Stimulated activated CD8-positive, alpha-beta memory T cell treated with anti-CD3 and anti-CD28 coated beads, Interleukin-4, amount 100 ng/mL, for 48 hours (primary cell): ENCODE results near the gene SIPA1L3.
"Not testable (repeated sequence)": the region's sequence is repeated elsewhere in the genome, so short reads cannot be mapped to it uniquely, and the experiment has no call there.

Experiments used
- DNase-seq: peaks from one replicate; pipeline ENCODE4 v3.0.0-alpha.2; 2020

SIPA1L3 gene

DNA sequence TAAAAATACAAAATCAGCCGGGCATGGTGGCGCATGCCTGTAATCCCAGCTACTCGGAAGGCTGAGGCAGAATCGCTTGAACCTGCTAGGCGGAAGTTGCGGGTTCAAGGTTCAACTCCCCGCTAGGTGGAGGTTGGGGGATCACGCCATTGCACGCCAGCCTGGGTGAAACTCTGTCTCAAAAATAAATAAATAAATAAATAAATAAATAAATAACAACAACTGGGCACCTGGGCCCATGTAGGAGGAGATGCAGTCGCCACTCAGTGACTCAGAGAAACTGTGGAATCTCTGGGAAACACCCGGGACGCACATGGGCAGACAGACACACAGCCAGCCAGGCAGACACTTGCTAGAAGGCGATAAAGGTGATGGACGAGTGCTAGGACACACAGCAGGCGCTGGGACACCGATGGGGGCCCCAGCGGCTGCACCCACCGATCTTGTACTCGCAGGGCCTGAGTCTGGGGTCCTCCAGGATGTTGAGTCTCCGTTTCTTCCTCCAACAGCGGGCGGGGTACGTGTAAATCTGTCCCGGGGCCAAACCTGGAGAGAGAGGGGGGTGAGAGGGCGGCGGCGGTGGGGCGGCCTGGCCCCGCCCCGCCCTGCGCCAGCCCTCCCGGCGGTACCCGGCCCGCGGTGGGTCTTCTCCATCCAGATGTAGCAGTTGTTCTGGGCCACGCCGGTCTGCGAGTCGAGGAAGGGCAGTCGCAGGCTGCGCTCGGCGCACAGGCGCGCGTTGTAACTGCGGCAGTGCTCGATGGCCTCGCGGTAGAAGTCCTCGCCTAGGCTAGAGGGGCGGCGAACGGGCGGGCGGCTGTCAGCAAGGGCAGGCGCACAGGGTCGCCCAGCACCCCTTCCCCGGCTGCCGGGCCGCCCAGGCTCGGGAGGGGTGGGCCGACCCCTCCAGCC, 315.2 kb downstream of the SIPA1L3 start:
- no peak for DNase-seq

DNA sequence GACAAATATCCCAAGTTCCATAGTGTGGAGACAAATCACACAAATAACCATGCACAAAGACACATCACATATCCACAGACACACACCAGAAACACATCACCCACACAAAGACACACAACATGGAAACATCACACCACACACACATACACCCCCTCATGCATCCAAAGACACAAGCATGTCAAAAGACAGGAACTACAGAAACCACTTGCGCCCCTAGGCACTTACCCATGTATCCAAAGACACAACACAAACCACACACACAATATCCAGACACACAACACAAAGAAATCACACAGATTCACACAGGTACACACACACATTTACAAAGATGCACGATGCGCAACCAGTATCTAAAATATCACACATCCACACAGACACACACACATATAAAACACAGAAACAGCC, 316.1 kb downstream of the SIPA1L3 start:
- DNase-seq = no peak

DNA sequence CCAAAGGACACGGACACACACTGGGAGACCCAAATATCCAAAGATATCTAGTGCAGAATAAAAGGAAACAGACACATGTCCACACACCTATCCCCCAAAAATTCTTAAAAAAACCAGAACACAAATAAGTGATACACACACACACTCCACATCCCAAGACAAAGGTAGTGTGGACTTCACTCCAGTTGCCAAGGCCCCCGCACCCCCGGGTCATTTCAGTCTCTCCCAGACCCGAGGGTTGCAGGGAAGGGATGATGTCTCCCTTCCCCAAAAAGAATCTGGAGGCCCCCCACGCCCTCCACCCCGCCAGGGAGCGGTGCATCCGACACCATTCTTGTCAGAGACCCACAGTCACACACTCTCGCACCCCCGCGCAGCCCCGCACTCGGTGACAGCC, 316.6 kb downstream of the SIPA1L3 start:
- DNase-seq = no peak

DNA sequence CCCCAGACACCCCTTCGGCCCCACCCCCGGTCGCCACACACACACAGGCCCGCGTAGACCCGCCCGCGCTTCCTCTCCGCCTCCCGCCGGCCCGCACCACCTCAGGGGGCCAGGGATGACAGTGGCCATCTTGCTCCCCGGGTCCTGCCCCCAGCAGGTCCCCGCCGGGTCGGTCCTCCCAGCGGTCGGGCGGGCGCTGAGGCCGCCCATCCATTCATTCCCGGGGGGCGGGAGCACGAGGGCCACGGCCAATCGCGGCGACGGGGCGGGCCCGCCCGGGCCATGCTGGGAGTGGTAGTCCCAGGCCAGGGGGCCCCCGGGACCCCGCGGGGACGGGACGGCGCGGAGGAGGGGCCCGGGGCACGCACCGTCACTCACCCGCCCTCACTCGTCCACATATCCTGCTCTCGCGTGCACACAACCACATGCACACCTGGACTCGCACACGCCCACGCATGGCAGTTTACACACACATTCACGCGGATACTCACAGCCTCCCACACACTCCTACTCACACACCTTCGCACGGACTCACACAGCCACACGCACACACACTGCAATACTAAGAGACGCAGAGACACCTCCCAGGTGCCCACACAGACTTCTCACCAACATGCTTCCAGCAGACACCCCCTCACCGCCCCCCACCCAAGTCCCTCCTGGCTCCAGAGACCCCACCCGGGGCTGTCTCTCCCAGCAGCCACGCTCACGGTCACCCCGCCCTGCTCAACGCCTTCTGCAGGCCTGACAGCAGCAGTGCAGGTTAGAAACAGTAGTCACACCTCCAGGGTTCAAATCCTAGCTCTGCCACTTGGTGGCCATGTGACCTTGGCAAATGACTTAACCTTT, 317.2 kb downstream of the SIPA1L3 start, which contains the start of gene DPF1:
DPF1 (minus strand) TSS at position 209 of the 849 bp plus-strand sequence; CDS start at position 129, 80 bp downstream.
- DNase-seq = peak; percentile 81

DNA sequence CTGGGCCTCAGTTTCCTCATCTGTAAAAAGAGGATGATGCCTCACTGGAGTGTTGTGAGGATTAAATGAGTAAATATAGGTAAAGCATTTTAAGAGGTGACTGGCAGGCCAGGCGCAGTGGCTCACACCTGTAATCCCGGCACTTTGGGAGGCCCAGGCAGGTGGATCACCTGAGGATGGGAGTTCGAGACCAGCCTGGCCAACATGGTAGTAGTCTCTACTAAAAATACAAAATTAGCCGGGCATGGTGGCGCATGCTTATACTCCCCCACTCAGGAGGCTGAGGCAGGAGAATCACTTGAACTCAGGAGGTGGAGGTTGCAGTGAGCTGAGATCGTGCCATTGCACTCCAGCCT, 317.8 kb downstream of the SIPA1L3 start:
- not testable (repeated sequence) for DNase-seq

GRCh38 chr19:38227287-38228004, 320.4 kb downstream of the SIPA1L3 start:
- DNase-seq = no peak

GRCh38 chr19:38228005-38228377, 321.0 kb downstream of the SIPA1L3 start:
- DNase-seq = no peak

- no peak for DNase-seq
These were observed 321.8 kb downstream of the SIPA1L3 start for GRCh38 chr19:38228491-38229439.

DNA sequence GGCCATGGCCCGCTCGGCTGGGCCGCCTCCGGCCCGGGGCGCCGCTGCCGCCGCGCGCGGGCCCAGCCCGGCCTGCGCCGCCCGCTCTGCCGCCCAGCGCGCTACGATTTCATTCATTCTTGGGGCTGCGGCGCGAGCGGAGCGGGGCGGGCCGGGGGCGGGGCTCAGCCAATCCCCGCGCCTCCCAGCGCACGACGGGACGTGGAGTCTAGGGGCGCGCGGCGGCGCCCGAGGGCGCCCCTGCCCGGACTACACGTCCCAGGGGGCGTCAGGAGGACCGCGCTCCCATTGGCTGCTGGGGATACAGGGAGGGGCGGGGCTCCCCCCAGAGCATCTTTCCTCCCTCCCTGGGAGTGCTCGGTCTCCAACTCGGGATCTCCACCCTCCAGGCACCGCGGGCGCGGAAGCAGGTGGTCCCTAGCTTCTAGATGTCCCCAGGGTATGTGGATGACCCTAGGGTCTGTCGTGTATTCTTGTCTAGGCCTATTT, 322.6 kb downstream of the SIPA1L3 start:
- peak; percentile 83 for DNase-seq

DNA sequence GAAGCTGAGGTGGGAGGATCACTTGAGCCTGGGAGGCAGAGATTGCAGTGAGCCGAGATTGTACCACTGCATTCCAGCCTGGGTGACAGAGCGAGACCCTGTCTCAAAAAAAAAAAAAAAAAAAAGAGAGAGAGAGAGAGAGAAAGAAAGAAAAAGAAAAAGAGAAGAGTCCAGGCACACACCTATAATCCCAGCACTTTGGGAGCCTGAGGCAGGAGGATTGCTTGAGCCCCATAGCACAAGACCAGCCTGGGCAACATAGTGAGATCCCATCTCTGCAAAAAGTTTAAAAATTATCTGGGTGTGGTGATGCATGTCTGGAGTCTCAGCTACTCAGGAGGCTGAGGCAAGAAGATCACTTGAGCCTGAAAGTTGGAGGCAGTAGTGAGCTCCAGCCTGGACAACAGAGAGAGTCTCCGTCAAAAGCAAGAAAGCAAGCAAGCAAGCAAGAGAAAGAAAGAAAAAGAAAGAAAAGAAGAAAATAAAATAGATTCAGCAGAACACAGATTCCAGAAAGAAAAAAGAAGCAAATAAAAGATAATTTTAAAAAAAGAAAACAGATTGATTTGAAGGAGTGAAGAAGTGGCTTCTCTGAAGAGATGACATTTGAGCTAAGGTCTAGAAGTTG, 323.6 kb downstream of the SIPA1L3 start:
- not testable (repeated sequence) for DNase-seq

DNA sequence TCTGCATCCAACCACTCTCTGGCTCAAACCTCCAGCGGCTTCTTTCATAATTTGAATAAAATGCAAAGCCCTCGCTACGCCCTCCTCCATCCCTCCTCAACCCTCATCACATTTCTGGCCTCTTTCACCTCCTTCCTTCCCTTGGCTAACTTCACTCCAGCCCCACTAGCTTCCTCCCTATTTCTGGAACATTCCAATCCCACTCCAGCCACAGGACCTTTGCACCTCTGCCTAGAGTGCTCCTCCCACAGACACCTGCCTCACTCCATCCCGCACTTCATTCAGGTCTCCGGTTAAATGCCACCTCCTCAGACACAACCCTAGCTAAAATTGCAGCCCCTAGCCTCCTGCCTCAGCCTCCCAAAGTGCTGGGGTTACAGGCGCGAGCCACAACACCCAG, 324.9 kb downstream of the SIPA1L3 start:
- no peak for DNase-seq

DNA sequence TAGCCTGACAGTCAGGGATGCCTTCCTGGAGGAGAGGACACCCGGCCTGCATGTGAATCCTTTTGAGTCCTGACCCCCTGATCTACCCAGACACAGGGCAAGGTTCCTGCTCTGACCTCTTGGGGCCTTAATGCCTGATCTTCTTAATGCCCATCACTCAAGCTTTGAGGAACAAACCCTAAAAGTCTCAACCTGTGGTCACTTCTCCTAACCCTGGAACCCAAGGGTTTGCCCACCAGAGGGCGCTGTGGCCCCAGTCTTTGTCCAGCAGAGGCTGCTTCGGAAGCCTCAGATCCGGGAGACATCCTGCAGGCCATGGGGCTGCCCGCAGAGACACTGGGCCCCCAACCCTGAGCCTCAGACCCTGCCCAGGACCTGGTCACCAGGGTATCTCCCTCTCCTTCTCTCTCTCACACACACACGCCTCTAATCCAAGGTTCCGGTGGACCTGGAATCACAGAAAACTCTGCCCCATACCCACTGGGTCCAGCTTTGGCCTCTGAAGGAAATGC, 326.8 kb downstream of the SIPA1L3 start:
- peak; percentile 97 for DNase-seq

- DNase-seq = no peak
These were observed 327.6 kb downstream of the SIPA1L3 start for GRCh38 chr19:38234615-38235014.

- no peak for DNase-seq
These were observed 332.8 kb downstream of the SIPA1L3 start for GRCh38 chr19:38239816-38240215.

DNA sequence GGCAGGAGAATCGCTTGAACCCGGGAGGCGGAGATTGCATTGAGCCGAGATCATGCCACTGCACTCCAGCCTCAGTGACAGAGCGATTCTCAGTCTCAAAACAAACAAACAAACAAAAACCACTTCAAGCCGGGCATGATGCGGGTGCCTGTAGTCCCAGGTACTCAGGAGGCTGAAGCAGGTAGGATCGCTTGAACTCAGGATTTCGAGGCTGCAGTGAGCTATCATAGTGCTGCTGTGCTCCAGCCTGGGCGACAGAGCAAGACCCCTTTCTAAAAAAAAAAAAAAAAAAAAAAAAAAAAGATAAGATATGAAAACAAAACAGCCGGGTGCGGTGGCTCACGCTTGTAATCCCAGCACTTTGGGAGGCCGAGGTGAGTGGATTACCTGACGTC, 336.3 kb downstream of the SIPA1L3 start:
- DNase-seq = no peak

DNA sequence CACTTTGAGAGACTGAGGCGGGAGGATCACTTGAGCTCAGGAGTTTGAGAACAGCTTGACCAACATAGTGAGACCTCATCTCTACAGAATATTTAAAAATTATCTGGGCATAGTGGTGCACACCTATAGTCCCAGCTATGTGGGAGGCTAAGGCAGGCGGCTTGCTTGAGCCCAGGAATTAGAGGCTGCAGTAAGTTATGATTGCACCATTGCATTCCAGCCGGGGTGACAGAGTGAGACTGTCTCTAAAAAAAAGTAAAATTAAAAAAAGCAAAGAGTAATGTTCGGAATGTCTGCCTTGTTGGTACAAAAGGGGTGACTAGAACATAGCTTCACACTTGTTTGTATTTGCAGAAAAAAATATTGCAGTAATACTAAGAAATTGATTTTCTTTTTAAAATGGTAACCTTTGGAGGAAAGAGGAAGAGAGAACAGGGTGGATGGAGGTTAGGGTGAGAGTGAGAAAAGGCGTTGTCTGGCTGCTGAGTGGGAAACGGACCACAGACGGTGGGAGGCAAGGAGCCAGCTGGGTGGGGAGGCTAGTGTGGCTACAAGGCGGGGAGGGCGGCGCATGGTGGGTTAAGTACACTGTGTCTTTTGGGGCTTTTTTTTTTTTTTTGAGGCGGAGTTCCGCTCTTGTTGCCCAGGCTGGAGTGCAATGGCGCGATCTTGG, 339.0 kb downstream of the SIPA1L3 start:
- DNase-seq = no peak

GRCh38 chr19:38247126-38247525, 340.1 kb downstream of the SIPA1L3 start:
- DNase-seq = no peak

DNA sequence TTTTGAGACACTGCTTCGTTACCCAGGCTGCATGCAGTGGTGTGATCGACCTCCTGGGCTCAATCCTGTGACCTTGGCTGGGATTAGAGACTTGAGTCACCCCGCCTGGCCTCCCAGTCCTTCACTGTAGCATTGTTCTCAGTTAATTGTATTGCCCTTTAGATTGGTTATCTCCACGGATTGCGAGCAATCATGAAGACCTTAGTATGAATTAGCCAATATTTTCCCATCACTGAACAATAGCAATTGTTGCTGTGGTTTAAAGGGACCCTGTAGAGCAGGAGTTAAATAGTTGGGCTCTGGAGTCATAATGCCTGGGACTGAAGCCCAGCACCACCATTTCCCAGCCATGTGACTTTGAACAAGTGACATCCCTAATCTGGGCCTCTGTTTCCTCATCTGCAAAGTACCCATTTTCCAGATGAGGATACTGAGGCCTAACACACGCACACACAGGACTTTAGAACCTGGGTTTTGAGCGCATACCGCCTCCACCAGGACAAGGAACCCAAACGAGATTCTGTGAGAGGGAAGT, 340.8 kb downstream of the SIPA1L3 start:
- DNase-seq = no peak

DNA sequence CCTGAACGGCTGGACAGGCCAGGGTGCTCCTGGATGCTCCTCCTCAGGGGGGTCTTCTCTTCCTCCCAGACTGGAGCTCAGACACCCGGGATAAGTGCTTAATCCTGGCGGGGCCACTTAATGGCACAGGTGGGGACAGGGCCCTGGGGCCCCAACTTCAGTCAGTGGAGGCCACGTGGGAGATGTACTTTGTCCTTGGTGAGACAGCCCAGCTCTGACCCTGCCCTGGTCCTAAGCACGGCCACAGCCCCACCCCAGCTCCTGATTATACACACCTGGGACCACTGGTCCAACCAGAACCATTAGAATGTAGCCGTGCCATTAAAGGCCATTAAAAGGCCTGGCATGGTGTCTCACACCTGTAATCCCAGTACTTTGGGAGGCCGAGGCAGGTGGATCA, 341.4 kb downstream of the SIPA1L3 start:
- DNase-seq = no peak

DNA sequence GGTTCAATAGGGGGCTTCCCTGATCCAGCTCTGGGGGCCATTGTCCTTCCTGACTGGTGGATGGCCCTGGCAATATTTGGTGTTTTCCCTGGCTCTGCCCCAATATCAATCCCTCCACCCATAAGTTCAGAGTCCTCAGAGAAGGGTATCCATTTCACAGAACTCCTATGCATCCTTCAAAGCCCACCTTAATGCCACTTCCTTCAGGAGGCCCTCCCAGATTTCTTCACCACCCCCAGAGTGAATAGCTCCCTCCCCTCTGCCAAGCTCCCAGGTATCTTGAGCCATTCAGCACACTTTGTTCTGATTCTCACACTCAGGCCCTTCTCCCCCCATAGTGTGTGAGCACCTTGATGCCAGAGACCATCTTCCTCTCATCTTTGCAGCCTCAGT, 343.4 kb downstream of the SIPA1L3 start:
- no peak for DNase-seq
